MCF 10A (cell line): Measurements from ENCODE around the gene RNF31. TPM values are rescaled to one million over a fixed set of nuclear protein-coding genes. Genes with fewer than 3 reads are reported as not detected.
A peak's percentile ranks its signal among the peaks of the same experiment; 100 is the strongest.

Experiments used
- BruUV-seq: library from RNA; stranded (reverse); fragments of 400-500 nt; replicated peaks from 2 replicates; lab custom pipeline; 2021; lab: Mats Ljungman, UMichigan
- CTCF ChIA-PET: fragments of 300-600 bp; sonication (Branson Sonifier 250); formaldehyde crosslinking; extraction: SDS; loops from one replicate; lab custom pipeline; 2021; ENCODE audit warnings: antibody characterized with exemption, inconsistent platforms; lab: Yijun Ruan, JAX
- POLR2A ChIA-PET: fragments of 300-600, 350-650 bp; sonication (Branson Sonifier 250); formaldehyde crosslinking; extraction: SDS; loops from one replicate; lab custom pipeline; 2020; ENCODE audit warnings: antibody characterized with exemption, inconsistent platforms; lab: Yijun Ruan, JAX
- DNase-seq: peaks from one replicate; pipeline ENCODE4 v3.0.0-alpha.2; 2018; ENCODE audit not compliant: unreplicated experiment
- H3K27ac Mint-ChIP-seq: one replicate; pipeline ENCODE4 v1.8.0; 2022; ENCODE audit warnings: mild to moderate bottlenecking, low read depth, mixed read lengths; ENCODE audit not compliant: unreplicated experiment
- H3K27me3 Mint-ChIP-seq: one replicate; pipeline ENCODE4 v1.8.0; 2022; ENCODE audit warnings: mixed read lengths; ENCODE audit not compliant: insufficient read depth, unreplicated experiment
- H3K36me3 Mint-ChIP-seq: one replicate; pipeline ENCODE4 v1.8.0; 2022; ENCODE audit warnings: mild to moderate bottlenecking, moderate library complexity, mixed read lengths; ENCODE audit not compliant: insufficient read depth, unreplicated experiment
- H3K4me1 Mint-ChIP-seq: one replicate; pipeline ENCODE4 v1.8.0; 2022; ENCODE audit warnings: mixed read lengths; ENCODE audit not compliant: insufficient read depth, unreplicated experiment
- H3K4me3 Mint-ChIP-seq: one replicate; pipeline ENCODE4 v1.8.0; 2022; ENCODE audit warnings: mild to moderate bottlenecking, moderate library complexity, mixed read lengths; ENCODE audit not compliant: unreplicated experiment
- H3K9me3 Mint-ChIP-seq: one replicate; pipeline ENCODE4 v1.8.0; 2022; ENCODE audit warnings: mixed read lengths; ENCODE audit not compliant: unreplicated experiment
- CTCF ChIP-seq: fragments of 200-600 bp; IDR thresholded peaks from one replicate; pipeline ENCODE4 v1.8.0; 2022; ENCODE audit warnings: antibody characterized with exemption, mild to moderate bottlenecking; ENCODE audit not compliant: unreplicated experiment
- intact Hi-C: fragments of 100-400 bp; cut with micrococcal nuclease; formaldehyde crosslinking; loops from 2 replicates; pipeline ENCODE4 v1.14.1; 2022
- total RNA-seq: library from RNA; stranded (reverse); gene quantifications from 2 replicates; pipeline ENCODE4 v1.2.3, GENCODE V29; 2022

RNF31 gene
- total RNA-seq, 1 experiment from 2014 or later, result 67.4 TPM

GRCh38 chr14:24141097-24141880 is 6.0 kb upstream of the RNF31 start, which contains the start of gene EMC9:
Gene EMC9 (minus strand): TSS chr14:24141591. CDS start chr14:24141304, 287 bp downstream.
- BruUV-seq, result TSS peak; percentile 23
- Mint-ChIP-seq H3K4me1 (peaks cover 21% of the 10 kb centered on the region), H3K4me3 (peak within 1 kb of the TSS; percentile 93), H3K27ac (peak within 1 kb of the TSS; percentile 64), H3K36me3 (peaks cover 38% of the 10 kb centered on the region), H3K27me3 (no peaks in the 10 kb centered on the region), H3K9me3 (no peaks in the 10 kb centered on the region)
- intact Hi-C loops, result no loop called here
- ChIA-PET CTCF (interaction anchor here (0.6 to 1.1 kb wide), 7 partner anchors 23 to 167 kb away, joined by 3 to 6 read pairs (median 3); partner anchors contain the start of genes DCAF11 and PCK2), POLR2A (interaction anchor here (0.6 to 12.5 kb wide), 27 partner anchors 9 to 1046 kb away, joined by 3 to 252 read pairs (median 5); partner anchors contain the start of genes ACIN1, C14orf119, DCAF11 and DHRS1)
- TF ChIP-seq CTCF, result peak; percentile 14
- DNase-seq, result peak; percentile 100

GRCh38 chr14:24143511-24143910 is 3.8 kb upstream of the RNF31 start:
- Mint-ChIP-seq H3K4me1 (peaks cover 11% of the 10 kb centered on the region), H3K9me3 (no peaks in the 10 kb centered on the region), H3K36me3 (peaks cover 27% of the 10 kb centered on the region), H3K27ac (no peak overlapping the region), H3K4me3 (no peak overlapping the region), H3K27me3 (no peaks in the 10 kb centered on the region)
- no TSS peak for BruUV-seq
- intact Hi-C loops, result no loop called here
- CTCF ChIA-PET, result interaction anchor here (1.2 to 10.3 kb wide), 2 partner anchors 17 to 35 kb away, joined by 3 to 141 read pairs; partner anchors contain the start of gene IRF9
- POLR2A ChIA-PET, result interaction anchor here (0.7 to 5.7 kb wide), 4 partner anchors 8 to 52 kb away, joined by 3 to 41 read pairs (median 6); partner anchors contain the start of genes DCAF11, NRL, PSME1 and TM9SF1
- TF ChIP-seq CTCF, result no peak
- no peak for DNase-seq

GRCh38 chr14:24144451-24144850 is 2.8 kb upstream of the RNF31 start:
- Mint-ChIP-seq H3K36me3 (peaks cover 27% of the 10 kb centered on the region), H3K27me3 (no peaks in the 10 kb centered on the region), H3K4me3 (no peak overlapping the region), H3K27ac (peak overlapping the region; percentile 7), H3K9me3 (no peaks in the 10 kb centered on the region), H3K4me1 (peaks cover 7% of the 10 kb centered on the region)
- CTCF ChIA-PET, result interaction anchor here (0.6 to 10.3 kb wide), 3 partner anchors 16 to 287 kb away, joined by 3 to 141 read pairs (median 4); partner anchors contain the start of gene IRF9
- intact Hi-C loops, result no loop called here
- BruUV-seq, result no TSS peak
- TF ChIP-seq CTCF, result no peak
- DNase-seq, result no peak
- POLR2A ChIA-PET, result interaction anchor here (0.9 to 5.7 kb wide), 4 partner anchors 9 to 45 kb away, joined by 3 to 41 read pairs (median 6); partner anchors contain the start of genes DCAF11, NRL and PSME1

- ChIA-PET POLR2A (interaction anchor here (0.6 to 5.7 kb wide), 13 partner anchors 8 to 843 kb away, joined by 3 to 114 read pairs (median 5); partner anchors contain the start of genes DCAF11, GMPR2, IPO4 and NEDD8), CTCF (interaction anchor here (0.6 to 10.3 kb wide), 6 partner anchors 9 to 286 kb away, joined by 3 to 141 read pairs (median 4); partner anchors contain the start of genes CARMIL3, IRF9, PCK2 and PSME1)
- peaks cover 5% of the 10 kb centered on the region for H3K4me1 Mint-ChIP-seq
- intact Hi-C loops, result no loop called here
- DNase-seq, result no peak
- H3K9me3 Mint-ChIP-seq, result no peaks in the 10 kb centered on the region
- H3K27me3 Mint-ChIP-seq, result no peaks in the 10 kb centered on the region
- peaks cover 28% of the 10 kb centered on the region for H3K36me3 Mint-ChIP-seq
- H3K27ac Mint-ChIP-seq, result peak overlapping the region; percentile 7
- peak overlapping the region; percentile 98 for H3K4me3 Mint-ChIP-seq
- no peak for TF ChIP-seq CTCF
- no TSS peak for BruUV-seq
Measured at GRCh38 chr14:24145219-24145618, 2.1 kb upstream of the RNF31 start.
